Neuron (in vitro differentiated cells): Measurements from ENCODE around the gene ITPR1.

Experiments used
- H2AFZ ChIP-seq: one replicate; pipeline ENCODE4 v1.6.1; 2013; ENCODE audit warnings: low read depth, mild to moderate bottlenecking, inconsistent platforms, low read length, moderate library complexity
- H3K27me3 ChIP-seq: one replicate; pipeline ENCODE4 v1.6.1; 2013; ENCODE audit warnings: low read length; ENCODE audit not compliant: insufficient read depth
- H3K36me3 ChIP-seq: one replicate; pipeline ENCODE4 v1.6.1; 2013; ENCODE audit warnings: low read length; ENCODE audit not compliant: insufficient read depth
- H3K4me1 ChIP-seq: one replicate; pipeline ENCODE4 v1.6.1; 2013; ENCODE audit warnings: low read length; ENCODE audit not compliant: insufficient read depth
- H3K4me3 ChIP-seq: 2 replicates; pipeline ENCODE4 v1.5.1; 2013; ENCODE audit warnings: mild to moderate bottlenecking, low read length, moderate library complexity
- H3K9me3 ChIP-seq: one replicate; pipeline ENCODE4 v1.6.1; 2013; ENCODE audit warnings: low read length

Gene ITPR1

GRCh38 chr3:4680871-4681300 is 187.7 kb downstream of the ITPR1 start:
- no peak overlapping the region for H3K4me3 ChIP-seq
- H3K36me3 ChIP-seq, result no peaks in the 10 kb centered on the region
- no peaks in the 10 kb centered on the region for H3K27me3 ChIP-seq
- no peaks in the 10 kb centered on the region for H3K9me3 ChIP-seq
- no peaks in the 10 kb centered on the region for H3K4me1 ChIP-seq
- no peak overlapping the region for H2AFZ ChIP-seq

GRCh38 chr3:4681301-4681700 is 188.2 kb downstream of the ITPR1 start:
- no peak overlapping the region for H3K4me3 ChIP-seq
- H3K4me1 ChIP-seq, result no peaks in the 10 kb centered on the region
- no peaks in the 10 kb centered on the region for H3K27me3 ChIP-seq
- no peaks in the 10 kb centered on the region for H3K9me3 ChIP-seq
- H2AFZ ChIP-seq, result no peak overlapping the region
- H3K36me3 ChIP-seq, result no peaks in the 10 kb centered on the region

- H3K36me3 ChIP-seq, result no peaks in the 10 kb centered on the region
- no peaks in the 10 kb centered on the region for H3K27me3 ChIP-seq
- no peaks in the 10 kb centered on the region for H3K9me3 ChIP-seq
- H3K4me1 ChIP-seq, result peaks cover 10% of the 10 kb centered on the region
- H3K4me3 ChIP-seq, result no peak overlapping the region
- H2AFZ ChIP-seq, result no peak overlapping the region
Observed at GRCh38 chr3:4684117-4684516, 191.0 kb downstream of the ITPR1 start.

GRCh38 chr3:4684976-4685375 is 191.8 kb downstream of the ITPR1 start:
- Histone ChIP-seq H3K36me3 (no peaks in the 10 kb centered on the region), H3K9me3 (no peaks in the 10 kb centered on the region), H2AFZ (no peak overlapping the region), H3K27me3 (no peaks in the 10 kb centered on the region), H3K4me3 (no peak overlapping the region), H3K4me1 (peaks cover 10% of the 10 kb centered on the region)

- Histone ChIP-seq H3K36me3 (no peaks in the 10 kb centered on the region), H3K4me3 (no peak overlapping the region), H3K9me3 (no peaks in the 10 kb centered on the region), H3K27me3 (no peaks in the 10 kb centered on the region), H3K4me1 (peaks cover 10% of the 10 kb centered on the region), H2AFZ (no peak overlapping the region)
Observed at GRCh38 chr3:4685673-4686345, 192.7 kb downstream of the ITPR1 start.

GRCh38 chr3:4686619-4687018 is 193.5 kb downstream of the ITPR1 start:
- H3K27me3 ChIP-seq, result no peaks in the 10 kb centered on the region
- H3K9me3 ChIP-seq, result no peaks in the 10 kb centered on the region
- peaks cover 10% of the 10 kb centered on the region for H3K4me1 ChIP-seq
- H3K4me3 ChIP-seq, result no peak overlapping the region
- no peak overlapping the region for H2AFZ ChIP-seq
- H3K36me3 ChIP-seq, result no peaks in the 10 kb centered on the region

- Histone ChIP-seq H3K36me3 (no peaks in the 10 kb centered on the region), H3K9me3 (no peaks in the 10 kb centered on the region), H3K4me3 (no peak overlapping the region)
Observed at GRCh38 chr3:4687167-4687566, 194.0 kb downstream of the ITPR1 start.

GRCh38 chr3:4687596-4687995 is 194.4 kb downstream of the ITPR1 start:
- Histone ChIP-seq H3K4me3 (no peak overlapping the region), H3K36me3 (no peaks in the 10 kb centered on the region), H3K4me1 (peaks cover 10% of the 10 kb centered on the region), H3K9me3 (no peaks in the 10 kb centered on the region), H2AFZ (no peak overlapping the region), H3K27me3 (no peaks in the 10 kb centered on the region)

More at GRCh38 chr3:4687167-4687566, 194.0 kb downstream of the ITPR1 start:
- Histone ChIP-seq H2AFZ (no peak overlapping the region), H3K27me3 (no peaks in the 10 kb centered on the region), H3K4me1 (peaks cover 10% of the 10 kb centered on the region)

GRCh38 chr3:4688411-4688810 is 195.3 kb downstream of the ITPR1 start:
- H3K4me3 ChIP-seq, result no peak overlapping the region
- no peaks in the 10 kb centered on the region for H3K27me3 ChIP-seq
- H3K9me3 ChIP-seq, result no peaks in the 10 kb centered on the region
- H2AFZ ChIP-seq, result no peak overlapping the region
- H3K4me1 ChIP-seq, result peaks cover 10% of the 10 kb centered on the region
- H3K36me3 ChIP-seq, result no peaks in the 10 kb centered on the region

GRCh38 chr3:4689021-4689420 is 195.9 kb downstream of the ITPR1 start:
- H3K27me3 ChIP-seq, result no peaks in the 10 kb centered on the region
- H2AFZ ChIP-seq, result no peak overlapping the region
- H3K4me3 ChIP-seq, result no peak overlapping the region
- H3K9me3 ChIP-seq, result no peaks in the 10 kb centered on the region
- H3K4me1 ChIP-seq, result peaks cover 10% of the 10 kb centered on the region
- H3K36me3 ChIP-seq, result no peaks in the 10 kb centered on the region

GRCh38 chr3:4690277-4690676 is 197.1 kb downstream of the ITPR1 start:
- Histone ChIP-seq H3K9me3 (no peaks in the 10 kb centered on the region), H3K4me1 (peaks cover 10% of the 10 kb centered on the region), H3K36me3 (no peaks in the 10 kb centered on the region), H2AFZ (no peak overlapping the region), H3K27me3 (no peaks in the 10 kb centered on the region), H3K4me3 (no peak overlapping the region)

- Histone ChIP-seq H3K4me1 (no peaks in the 10 kb centered on the region), H3K27me3 (no peaks in the 10 kb centered on the region), H3K4me3 (no peak overlapping the region), H3K9me3 (no peaks in the 10 kb centered on the region), H3K36me3 (no peaks in the 10 kb centered on the region), H2AFZ (no peak overlapping the region)
Observed at GRCh38 chr3:4693620-4694019, 200.5 kb downstream of the ITPR1 start.

- no peak overlapping the region for H3K4me3 ChIP-seq
- H2AFZ ChIP-seq, result no peak overlapping the region
- no peaks in the 10 kb centered on the region for H3K36me3 ChIP-seq
- H3K27me3 ChIP-seq, result no peaks in the 10 kb centered on the region
- no peaks in the 10 kb centered on the region for H3K9me3 ChIP-seq
- H3K4me1 ChIP-seq, result no peaks in the 10 kb centered on the region
Observed at GRCh38 chr3:4695846-4696245, 202.7 kb downstream of the ITPR1 start.

GRCh38 chr3:4696266-4696665 is 203.1 kb downstream of the ITPR1 start:
- Histone ChIP-seq H3K36me3 (no peaks in the 10 kb centered on the region), H3K9me3 (no peaks in the 10 kb centered on the region), H3K27me3 (no peaks in the 10 kb centered on the region), H3K4me1 (no peaks in the 10 kb centered on the region), H3K4me3 (no peak overlapping the region), H2AFZ (no peak overlapping the region)
